Retinal pigment epithelial cell (primary cell): ENCODE measurements around the gene WTAP.
"Not testable (repeated sequence)": the region's sequence is repeated elsewhere in the genome, so short reads cannot be mapped to it uniquely, and the experiment has no call there.

Experiments
- DNase-seq: peaks from one replicate; pipeline ENCODE4 v3.0.0-alpha.2; 2010; ENCODE audit warnings: low read depth
- H3K4me3 ChIP-seq: 2 replicates; pipeline ENCODE4 v1.5.1; 2011; ENCODE audit warnings: mild to moderate bottlenecking, low read length, control low read depth, moderate library complexity
- TF ChIP-seq, protein P1 (sequence below): conservative IDR thresholded peaks from 2 replicates; pipeline ENCODE4 v1.5.1; 2011; ENCODE audit warnings: low read depth, low read length, control low read depth, inconsistent platforms

WTAP gene

DNA sequence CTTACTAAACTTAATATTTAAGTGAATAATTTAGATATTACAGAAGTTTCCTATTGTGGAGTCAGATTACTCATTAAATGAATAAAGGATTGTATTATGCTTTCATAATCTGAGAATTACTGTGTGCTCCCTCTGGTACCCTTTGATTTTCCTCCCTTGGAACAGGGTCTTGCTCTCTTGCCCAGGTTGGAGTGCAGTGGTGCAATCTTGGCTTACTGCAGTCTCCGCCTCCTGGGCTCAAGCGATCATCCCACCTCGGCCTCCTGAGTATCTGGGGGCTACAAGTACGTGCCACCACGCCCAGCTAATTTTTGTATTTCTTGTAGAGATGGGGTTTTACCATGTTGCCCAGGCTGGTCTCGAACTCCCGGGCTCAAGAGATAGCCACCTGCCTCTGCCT, 9.6 kb downstream of the WTAP start:
- no peak overlapping the region for H3K4me3 ChIP-seq
- TF ChIP-seq, protein P1, sequence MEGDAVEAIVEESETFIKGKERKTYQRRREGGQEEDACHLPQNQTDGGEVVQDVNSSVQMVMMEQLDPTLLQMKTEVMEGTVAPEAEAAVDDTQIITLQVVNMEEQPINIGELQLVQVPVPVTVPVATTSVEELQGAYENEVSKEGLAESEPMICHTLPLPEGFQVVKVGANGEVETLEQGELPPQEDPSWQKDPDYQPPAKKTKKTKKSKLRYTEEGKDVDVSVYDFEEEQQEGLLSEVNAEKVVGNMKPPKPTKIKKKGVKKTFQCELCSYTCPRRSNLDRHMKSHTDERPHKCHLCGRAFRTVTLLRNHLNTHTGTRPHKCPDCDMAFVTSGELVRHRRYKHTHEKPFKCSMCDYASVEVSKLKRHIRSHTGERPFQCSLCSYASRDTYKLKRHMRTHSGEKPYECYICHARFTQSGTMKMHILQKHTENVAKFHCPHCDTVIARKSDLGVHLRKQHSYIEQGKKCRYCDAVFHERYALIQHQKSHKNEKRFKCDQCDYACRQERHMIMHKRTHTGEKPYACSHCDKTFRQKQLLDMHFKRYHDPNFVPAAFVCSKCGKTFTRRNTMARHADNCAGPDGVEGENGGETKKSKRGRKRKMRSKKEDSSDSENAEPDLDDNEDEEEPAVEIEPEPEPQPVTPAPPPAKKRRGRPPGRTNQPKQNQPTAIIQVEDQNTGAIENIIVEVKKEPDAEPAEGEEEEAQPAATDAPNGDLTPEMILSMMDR: no peak
- no peak for DNase-seq

DNA sequence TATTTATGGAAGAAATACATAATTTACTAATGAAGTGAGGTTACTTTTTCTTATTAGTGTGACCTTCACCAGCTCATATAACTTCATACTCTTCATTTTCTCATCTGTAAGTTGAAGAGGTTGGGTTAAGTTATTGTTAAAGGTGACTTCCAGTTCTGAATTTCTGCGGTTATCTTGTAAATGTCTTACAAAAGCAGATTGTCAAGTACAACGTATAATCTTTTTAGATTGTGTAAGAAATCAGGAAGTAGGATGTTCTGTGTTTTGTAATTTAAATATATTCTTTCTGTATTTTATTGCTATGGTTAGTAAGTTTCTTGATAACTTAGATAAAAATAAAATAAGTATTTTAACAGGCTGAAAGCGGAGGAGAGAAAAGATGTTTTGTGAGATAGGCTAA, 12.0 kb downstream of the WTAP start:
- TF ChIP-seq, protein P1: no peak
- no peak overlapping the region for H3K4me3 ChIP-seq
- DNase-seq: no peak

DNA sequence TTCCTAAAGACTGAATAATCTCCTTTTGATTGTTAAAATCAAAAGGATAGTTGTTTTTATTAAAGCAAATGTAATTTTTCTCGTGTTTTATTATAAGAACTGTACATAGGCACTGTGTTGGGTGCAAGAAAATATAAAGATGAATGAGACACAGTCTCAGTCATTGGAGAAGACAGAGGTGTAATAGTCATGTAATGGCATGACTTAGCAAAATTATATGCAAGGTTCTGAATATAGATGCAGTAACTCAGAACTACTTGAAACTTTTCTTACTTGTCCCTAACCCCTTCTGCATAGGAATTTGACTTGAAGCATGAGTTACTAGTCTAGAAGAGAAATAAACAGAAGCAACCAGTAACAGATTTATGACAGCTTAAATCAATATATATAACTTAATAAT, 14.9 kb downstream of the WTAP start:
- no peak overlapping the region for H3K4me3 ChIP-seq
- TF ChIP-seq, protein P1: no peak

DNA sequence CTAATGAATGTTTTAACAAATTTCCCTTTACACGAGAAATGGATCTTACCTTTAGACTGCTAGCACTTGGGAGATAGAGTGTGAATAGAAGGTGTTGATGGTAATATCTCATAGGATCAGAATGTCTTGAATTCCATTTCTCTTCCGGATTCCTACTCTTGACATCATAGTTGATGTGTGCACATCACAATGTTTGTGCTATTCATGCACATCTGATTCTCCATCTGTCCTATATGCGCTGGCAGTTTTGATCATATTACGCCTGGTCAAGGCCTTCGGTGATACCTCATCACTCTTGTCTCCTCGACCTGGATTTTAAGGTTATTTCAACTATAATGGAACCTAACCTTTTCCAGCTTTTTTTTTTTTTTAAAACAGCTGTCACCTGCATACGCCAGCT, 17.8 kb downstream of the WTAP start:
- TF ChIP-seq, protein P1: no peak
- DNase-seq: no peak
- H3K4me3 ChIP-seq: no peak overlapping the region

More for the DNA sequence above, 14.9 kb downstream of the WTAP start:
- DNase-seq: no peak

DNA sequence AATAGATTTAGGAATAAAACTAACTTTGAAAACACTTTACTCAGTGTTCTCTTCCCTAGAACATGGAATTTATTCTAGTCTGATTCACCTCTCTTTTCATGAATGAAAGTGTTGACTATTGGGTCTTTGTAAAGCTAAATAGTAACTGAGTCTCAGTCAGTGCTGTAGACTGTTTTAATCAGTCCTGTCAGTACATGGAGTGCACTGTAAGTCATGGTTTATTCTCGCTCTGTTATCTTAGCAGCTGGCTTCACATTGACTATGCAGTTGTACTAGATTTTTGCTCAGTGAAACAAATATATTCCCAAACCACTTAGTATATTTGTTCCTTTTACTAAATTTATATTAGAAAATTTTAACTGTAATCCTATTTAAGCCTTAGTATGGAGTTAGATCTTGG, 19.5 kb downstream of the WTAP start:
- no peak for DNase-seq
- no peak overlapping the region for H3K4me3 ChIP-seq
- TF ChIP-seq, protein P1: no peak

DNA sequence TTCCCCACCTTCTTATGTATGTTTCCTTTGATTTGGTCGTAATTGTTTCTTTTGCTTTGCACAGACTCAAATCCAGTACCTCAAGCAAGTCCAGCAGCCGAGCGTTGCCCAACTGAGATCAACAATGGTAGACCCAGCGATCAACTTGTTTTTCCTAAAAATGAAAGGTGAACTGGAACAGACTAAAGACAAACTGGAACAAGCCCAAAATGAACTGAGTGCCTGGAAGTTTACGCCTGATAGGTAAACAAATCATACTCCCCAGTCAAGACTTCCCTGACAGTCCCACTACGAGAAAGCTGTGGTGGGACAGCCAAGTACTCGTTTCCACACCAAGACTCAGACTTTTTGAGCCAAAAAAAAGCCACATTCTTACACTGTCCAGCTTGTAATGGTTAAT, 20.8 kb downstream of the WTAP start:
- DNase-seq, H3K4me3 ChIP-seq: not testable (repeated sequence)

DNA sequence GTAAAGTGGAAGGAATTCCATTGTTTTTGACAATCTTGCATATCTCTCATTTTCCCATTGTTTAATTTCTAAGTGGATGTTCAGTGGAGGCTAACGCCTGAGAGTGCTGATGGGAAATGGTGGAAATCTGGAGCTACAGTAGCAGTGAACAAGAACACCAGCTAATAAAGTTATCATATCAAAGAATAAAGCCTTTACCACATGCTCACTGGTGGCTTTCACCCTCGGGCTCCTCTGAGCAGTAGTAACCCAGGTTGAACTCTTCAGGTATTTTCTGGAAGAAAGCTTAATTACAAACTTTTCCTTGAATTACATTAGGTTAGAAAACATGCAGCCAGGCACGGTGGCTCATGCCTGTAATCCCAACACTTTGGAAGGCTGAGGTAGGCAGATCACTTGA, 24.1 kb downstream of the WTAP start:
- no peak overlapping the region for H3K4me3 ChIP-seq
- no peak for DNase-seq
- TF ChIP-seq, protein P1: no peak
